ENCODE results near the gene BRINP3. TPM values are rescaled to one million over a fixed set of nuclear protein-coding genes. Genes with fewer than 3 reads are reported as not detected.
"Not testable (repeated sequence)": the region's sequence is repeated elsewhere in the genome, so short reads cannot be mapped to it uniquely, and the experiment has no call there.

Gene BRINP3
- not detected in 2 replicates for total RNA-seq

GRCh38 chr1:190477762-190478148 is at the start of gene BRINP3:
Gene BRINP3, minus strand, starts transcription at chr1:190477864.
- Mint-ChIP-seq H3K36me3 (ENCODE audit: low read depth) (no peaks in the 10 kb centered on the region), H3K27me3 (peaks cover 39% of the 10 kb centered on the region), H3K4me1 (peaks cover 5% of the 10 kb centered on the region), H3K27ac (no peak within 1 kb of the TSS), H3K4me3 (no peak within 1 kb of the TSS), H3K9me3 (peaks cover 3% of the 10 kb centered on the region)
- no peak for DNase-seq
- intact Hi-C loops (cut with micrococcal nuclease) = no loop called here

- H3K36me3 Mint-ChIP-seq (ENCODE audit: low read depth) = no peaks in the 10 kb centered on the region
- intact Hi-C loops (cut with micrococcal nuclease) = no loop called here
- no peaks in the 10 kb centered on the region for H3K4me1 Mint-ChIP-seq
- no peaks in the 10 kb centered on the region for H3K9me3 Mint-ChIP-seq
- H3K27me3 Mint-ChIP-seq = no peaks in the 10 kb centered on the region
- H3K27ac Mint-ChIP-seq = no peak overlapping the region
- H3K4me3 Mint-ChIP-seq = no peak overlapping the region
- no peak for DNase-seq
Observed at GRCh38 chr1:190511554-190511953, 33.9 kb upstream of the BRINP3 start.

GRCh38 chr1:190507357-190507756 is 29.7 kb upstream of the BRINP3 start:
- Mint-ChIP-seq H3K4me1 (no peaks in the 10 kb centered on the region), H3K27ac (no peak overlapping the region), H3K4me3 (no peak overlapping the region), H3K36me3 (ENCODE audit: low read depth) (no peaks in the 10 kb centered on the region), H3K27me3 (no peaks in the 10 kb centered on the region), H3K9me3 (peaks cover 3% of the 10 kb centered on the region)
- DNase-seq = no peak
- intact Hi-C loops (cut with micrococcal nuclease) = no loop called here

- H3K4me3 Mint-ChIP-seq; DNase-seq; H3K36me3 Mint-ChIP-seq (ENCODE audit: low read depth); intact Hi-C loops (cut with micrococcal nuclease); H3K4me1 Mint-ChIP-seq; H3K27me3 Mint-ChIP-seq; H3K9me3 Mint-ChIP-seq; H3K27ac Mint-ChIP-seq: not testable (repeated sequence)
Observed at GRCh38 chr1:190504539-190504938, 26.9 kb upstream of the BRINP3 start.

- H3K27me3 Mint-ChIP-seq = no peaks in the 10 kb centered on the region
- no peaks in the 10 kb centered on the region for H3K9me3 Mint-ChIP-seq
- H3K4me3 Mint-ChIP-seq = no peak overlapping the region
- no peaks in the 10 kb centered on the region for H3K4me1 Mint-ChIP-seq
- no peaks in the 10 kb centered on the region for H3K36me3 Mint-ChIP-seq (ENCODE audit: low read depth)
- intact Hi-C loops (cut with micrococcal nuclease) = no loop called here
- no peak for DNase-seq
- no peak overlapping the region for H3K27ac Mint-ChIP-seq
Observed at GRCh38 chr1:190497565-190497964, 19.9 kb upstream of the BRINP3 start.

GRCh38 chr1:190494451-190494850 is 16.8 kb upstream of the BRINP3 start:
- intact Hi-C loops (cut with micrococcal nuclease) = no loop called here
- no peaks in the 10 kb centered on the region for H3K36me3 Mint-ChIP-seq (ENCODE audit: low read depth)
- no peak overlapping the region for H3K4me3 Mint-ChIP-seq
- H3K4me1 Mint-ChIP-seq = no peaks in the 10 kb centered on the region
- H3K9me3 Mint-ChIP-seq = no peaks in the 10 kb centered on the region
- H3K27me3 Mint-ChIP-seq = no peaks in the 10 kb centered on the region
- no peak overlapping the region for H3K27ac Mint-ChIP-seq
- no peak for DNase-seq

- intact Hi-C loops (cut with micrococcal nuclease) = no loop called here
- no peak for DNase-seq
- no peaks in the 10 kb centered on the region for H3K4me1 Mint-ChIP-seq
- H3K9me3 Mint-ChIP-seq = no peaks in the 10 kb centered on the region
- no peaks in the 10 kb centered on the region for H3K27me3 Mint-ChIP-seq
- H3K27ac Mint-ChIP-seq = no peak overlapping the region
- no peaks in the 10 kb centered on the region for H3K36me3 Mint-ChIP-seq (ENCODE audit: low read depth)
- no peak overlapping the region for H3K4me3 Mint-ChIP-seq
Observed at GRCh38 chr1:190491404-190491803, 13.7 kb upstream of the BRINP3 start.

GRCh38 chr1:190484045-190484444 is 6.4 kb upstream of the BRINP3 start:
- H3K4me1 Mint-ChIP-seq = no peaks in the 10 kb centered on the region
- H3K4me3 Mint-ChIP-seq = no peak overlapping the region
- intact Hi-C loops (cut with micrococcal nuclease) = no loop called here

GRCh38 chr1:190480231-190480630 is 2.6 kb upstream of the BRINP3 start:
- Mint-ChIP-seq H3K4me3 (no peak overlapping the region), H3K27ac (no peak overlapping the region), H3K27me3 (peaks cover 37% of the 10 kb centered on the region), H3K9me3 (peaks cover 3% of the 10 kb centered on the region), H3K36me3 (ENCODE audit: low read depth) (no peaks in the 10 kb centered on the region), H3K4me1 (peaks cover 5% of the 10 kb centered on the region)
- intact Hi-C loops (cut with micrococcal nuclease) = no loop called here
- DNase-seq = no peak

More at GRCh38 chr1:190484045-190484444, 6.4 kb upstream of the BRINP3 start:
- no peak for DNase-seq
- H3K9me3 Mint-ChIP-seq = no peaks in the 10 kb centered on the region
- peaks cover 4% of the 10 kb centered on the region for H3K27me3 Mint-ChIP-seq
- no peaks in the 10 kb centered on the region for H3K36me3 Mint-ChIP-seq (ENCODE audit: low read depth)
- no peak overlapping the region for H3K27ac Mint-ChIP-seq

GRCh38 chr1:190479516-190479915 is 1.9 kb upstream of the BRINP3 start:
- DNase-seq = no peak
- intact Hi-C loops (cut with micrococcal nuclease) = no loop called here
- Mint-ChIP-seq H3K36me3 (ENCODE audit: low read depth) (no peaks in the 10 kb centered on the region), H3K27me3 (peaks cover 39% of the 10 kb centered on the region), H3K27ac (no peak overlapping the region), H3K4me1 (peaks cover 5% of the 10 kb centered on the region), H3K4me3 (no peak overlapping the region), H3K9me3 (peaks cover 3% of the 10 kb centered on the region)

- H3K9me3 Mint-ChIP-seq = peaks cover 3% of the 10 kb centered on the region
- H3K27me3 Mint-ChIP-seq = peaks cover 39% of the 10 kb centered on the region
- H3K36me3 Mint-ChIP-seq (ENCODE audit: low read depth) = no peaks in the 10 kb centered on the region
- no peak overlapping the region for H3K4me3 Mint-ChIP-seq
- intact Hi-C loops (cut with micrococcal nuclease) = no loop called here
- H3K4me1 Mint-ChIP-seq = peaks cover 5% of the 10 kb centered on the region
- no peak for DNase-seq
- H3K27ac Mint-ChIP-seq = no peak overlapping the region
Observed at GRCh38 chr1:190479050-190479397, 1.4 kb upstream of the BRINP3 start.

GRCh38 chr1:190478149-190479049 is 735 bp upstream of the BRINP3 start:
- DNase-seq = no peak
- H3K27ac Mint-ChIP-seq = no peak overlapping the region
- H3K4me3 Mint-ChIP-seq = no peak overlapping the region
- H3K9me3 Mint-ChIP-seq = peaks cover 3% of the 10 kb centered on the region
- intact Hi-C loops (cut with micrococcal nuclease) = no loop called here
- H3K27me3 Mint-ChIP-seq = peaks cover 39% of the 10 kb centered on the region
- H3K4me1 Mint-ChIP-seq = peaks cover 5% of the 10 kb centered on the region
- no peaks in the 10 kb centered on the region for H3K36me3 Mint-ChIP-seq (ENCODE audit: low read depth)

GRCh38 chr1:190476806-190477205 is 858 bp downstream of the BRINP3 start:
- no peak for DNase-seq
- Mint-ChIP-seq H3K9me3 (peaks cover 3% of the 10 kb centered on the region), H3K4me1 (peaks cover 5% of the 10 kb centered on the region), H3K4me3 (no peak overlapping the region), H3K36me3 (ENCODE audit: low read depth) (no peaks in the 10 kb centered on the region), H3K27ac (no peak overlapping the region), H3K27me3 (peaks cover 39% of the 10 kb centered on the region)
- intact Hi-C loops (cut with micrococcal nuclease) = no loop called here

GRCh38 chr1:190476321-190476720 is 1.3 kb downstream of the BRINP3 start:
- Mint-ChIP-seq H3K9me3 (peaks cover 3% of the 10 kb centered on the region), H3K27ac (no peak overlapping the region), H3K4me3 (no peak overlapping the region), H3K4me1 (peaks cover 5% of the 10 kb centered on the region), H3K27me3 (peaks cover 39% of the 10 kb centered on the region), H3K36me3 (ENCODE audit: low read depth) (no peaks in the 10 kb centered on the region)
- no peak for DNase-seq
- intact Hi-C loops (cut with micrococcal nuclease) = no loop called here
